Myocyte (in vitro differentiated cells): ENCODE measurements around the gene VTN. TPM values are rescaled to one million over a fixed set of nuclear protein-coding genes. Genes with fewer than 3 reads are reported as not detected.

Source experiments
- DNase-seq: peaks from one replicate; pipeline ENCODE4 v3.0.0-alpha.2; 2012; ENCODE audit warnings: low read depth
- total RNA-seq: library from RNA; depleted of rRNA; stranded (reverse); fragments of >200 nt; gene quantifications from 2 replicates; pipeline ENCODE4 v1.2.3, GENCODE V29; 2014

The VTN gene
- total RNA-seq, 1 donor from 2014 or later = 0.21 TPM

GRCh38 chr17:28368915-28369683 is 1.0 kb downstream of the VTN start:
- no peak for DNase-seq

GRCh38 chr17:28368306-28368831 is 1.7 kb downstream of the VTN start:
- DNase-seq = no peak

- DNase-seq = no peak
Measured at GRCh38 chr17:28367641-28368305, 2.3 kb downstream of the VTN start.

DNA sequence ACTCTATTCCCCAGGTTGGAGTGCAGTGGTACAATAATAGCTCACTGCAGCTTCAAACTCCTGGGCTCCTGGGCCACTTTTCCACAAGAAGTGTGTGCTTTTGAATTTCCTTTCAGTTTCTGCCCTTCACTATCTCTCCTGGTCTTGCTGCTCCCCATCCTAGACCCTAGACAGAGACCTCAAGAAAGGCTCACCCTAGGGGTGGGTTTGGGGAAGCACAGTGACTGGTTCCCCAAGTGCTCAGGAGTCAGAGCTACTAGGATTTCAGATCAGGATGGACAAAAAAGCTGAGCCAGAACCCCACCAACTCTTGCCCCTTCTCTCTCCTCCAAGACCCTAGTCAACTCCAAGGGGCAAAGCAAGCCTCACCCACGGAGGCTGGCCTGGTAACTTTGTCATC is 3.5 kb downstream of the VTN start:
- no peak for DNase-seq

GRCh38 chr17:28365487-28365886 is 4.6 kb downstream of the VTN start:
- DNase-seq = no peak

- no peak for DNase-seq
Measured at GRCh38 chr17:28364665-28365363, 5.3 kb downstream of the VTN start, which contains the start of gene SEBOX. Gene SEBOX (minus strand): TSS chr17:28365199. CDS start chr17:28365151, 48 bp downstream.

DNA sequence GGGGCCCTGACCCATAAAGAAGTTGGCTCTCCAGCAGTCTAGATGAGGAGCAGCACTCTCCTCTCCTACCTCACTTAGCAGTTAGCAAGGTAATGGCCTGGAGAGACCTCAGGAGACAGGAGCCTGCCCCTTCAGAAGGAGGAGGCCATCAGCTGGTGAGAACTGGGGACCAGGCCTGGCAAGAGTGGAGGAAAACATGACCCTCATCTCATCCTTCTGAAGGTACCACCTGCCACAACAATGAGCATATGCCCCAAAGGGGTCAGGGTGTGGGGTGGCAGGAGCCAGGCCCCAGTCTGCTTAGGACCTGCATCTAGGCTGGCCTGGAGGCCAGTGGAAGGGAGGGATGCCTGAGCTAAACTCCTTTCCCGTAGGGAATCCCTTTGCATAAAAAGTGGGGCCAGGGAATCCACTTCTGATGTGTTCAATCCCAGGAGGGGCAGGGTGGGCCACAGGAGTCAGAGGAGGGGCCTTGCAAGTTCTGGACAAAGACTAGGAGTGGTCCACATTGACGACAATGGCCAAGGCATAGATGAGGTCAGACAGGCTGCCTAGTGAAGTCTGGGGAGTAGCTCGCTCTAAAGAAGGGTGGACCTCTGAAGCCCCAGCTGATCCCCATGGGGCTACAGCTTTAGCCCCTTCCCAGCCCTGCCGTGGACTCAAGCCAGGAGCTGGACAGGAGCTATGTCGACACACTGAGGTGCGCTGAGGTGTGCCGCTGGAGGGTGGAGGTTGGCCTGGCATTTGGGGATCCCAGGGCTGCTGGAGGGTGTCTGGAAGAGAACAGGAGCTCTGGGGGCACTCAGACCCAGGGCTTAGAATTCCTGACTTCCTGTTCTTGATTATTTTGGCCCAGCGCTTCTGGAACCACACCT is 6.1 kb downstream of the VTN start:
- no peak for DNase-seq

GRCh38 chr17:28363186-28363585 is 6.9 kb downstream of the VTN start:
- no peak for DNase-seq

DNA sequence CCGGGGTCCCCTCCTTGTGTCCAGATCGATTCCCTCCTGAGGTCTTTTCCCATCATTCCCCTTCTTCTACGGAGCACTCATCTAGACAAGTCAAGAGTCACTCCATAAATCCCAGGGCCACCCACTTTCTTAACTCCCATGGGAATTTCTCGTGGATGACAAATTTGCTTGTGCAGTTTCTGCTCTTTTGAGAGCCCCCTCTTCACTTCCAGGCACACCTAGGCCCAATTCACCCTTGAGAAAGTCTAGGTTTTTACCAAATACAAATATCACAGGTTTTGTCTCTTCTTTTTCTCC is 12.3 kb downstream of the VTN start:
- DNase-seq = no peak

DNA sequence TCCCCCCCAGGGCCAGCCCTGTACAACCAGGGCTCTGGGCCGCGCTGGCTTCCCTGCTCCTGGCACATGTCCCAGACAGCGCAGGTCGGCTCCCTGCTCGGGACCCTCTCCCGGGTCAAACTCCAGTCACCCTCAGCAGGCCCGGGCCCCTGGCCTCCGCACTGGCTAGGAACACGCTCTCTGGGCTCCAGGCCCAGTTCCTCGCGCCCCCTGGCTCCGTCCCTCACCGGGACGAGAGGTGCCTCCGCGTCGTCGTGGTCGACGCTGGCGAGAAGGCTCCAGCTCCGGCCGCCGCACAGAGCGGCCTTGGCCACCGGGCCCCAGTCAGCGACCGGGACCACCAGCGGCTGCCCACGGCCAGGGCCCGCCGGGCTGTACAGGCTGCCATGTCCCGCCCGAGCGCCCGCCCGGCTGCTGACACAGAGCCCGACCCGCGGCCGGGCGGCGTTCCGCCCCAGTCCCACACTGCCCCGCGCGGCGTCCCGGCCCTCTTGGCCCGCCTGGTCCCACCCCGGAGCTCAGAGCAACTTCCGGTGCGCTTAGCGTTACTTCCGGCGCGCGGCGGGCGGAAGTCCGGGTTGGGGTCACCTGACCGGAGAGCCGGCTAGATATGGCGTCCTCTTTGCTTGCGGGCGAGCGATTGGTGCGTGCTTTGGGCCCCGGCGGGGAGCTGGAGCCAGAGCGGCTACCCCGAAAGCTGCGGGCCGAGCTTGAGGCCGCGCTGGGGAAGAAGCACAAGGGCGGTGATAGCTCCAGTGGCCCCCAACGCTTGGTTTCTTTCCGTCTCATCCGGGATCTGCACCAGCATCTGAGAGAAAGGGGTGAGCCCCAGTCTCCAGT is 12.8 kb downstream of the VTN start, which contains the start of gene POLDIP2:
TSS of gene POLDIP2 (minus strand) at position 467 of the 840 bp plus-strand sequence. CDS start at position 388, 79 bp downstream.
- peak; percentile 96 for DNase-seq

GRCh38 chr17:28350271-28350670 is 19.8 kb downstream of the VTN start:
- DNase-seq = no peak

- DNase-seq = no peak
Measured at GRCh38 chr17:28348979-28349378, 21.1 kb downstream of the VTN start.

- peak; percentile 79 for DNase-seq
Measured at GRCh38 chr17:28347261-28347891, 22.7 kb downstream of the VTN start.

GRCh38 chr17:28346746-28347246 is 23.3 kb downstream of the VTN start:
- DNase-seq = no peak

DNA sequence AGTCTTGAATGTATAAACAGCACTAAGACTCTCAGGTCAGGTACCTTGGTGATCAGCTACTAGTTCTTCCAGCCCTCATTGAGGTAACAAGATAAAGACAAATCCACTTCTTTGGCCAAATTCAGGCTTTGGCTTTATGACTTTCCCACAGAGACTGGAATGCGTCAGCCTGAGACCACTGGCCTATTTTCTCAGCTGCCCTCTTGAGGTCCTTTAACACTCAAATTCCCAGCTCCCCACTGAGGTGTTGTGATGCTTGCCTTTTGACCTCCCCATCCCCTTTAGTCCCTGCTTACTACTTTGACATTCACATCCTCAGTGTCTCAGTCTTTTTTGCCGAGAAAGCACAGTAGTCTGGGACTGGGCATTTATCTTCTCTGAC is 23.9 kb downstream of the VTN start:
- peak; percentile 13 for DNase-seq

DNA sequence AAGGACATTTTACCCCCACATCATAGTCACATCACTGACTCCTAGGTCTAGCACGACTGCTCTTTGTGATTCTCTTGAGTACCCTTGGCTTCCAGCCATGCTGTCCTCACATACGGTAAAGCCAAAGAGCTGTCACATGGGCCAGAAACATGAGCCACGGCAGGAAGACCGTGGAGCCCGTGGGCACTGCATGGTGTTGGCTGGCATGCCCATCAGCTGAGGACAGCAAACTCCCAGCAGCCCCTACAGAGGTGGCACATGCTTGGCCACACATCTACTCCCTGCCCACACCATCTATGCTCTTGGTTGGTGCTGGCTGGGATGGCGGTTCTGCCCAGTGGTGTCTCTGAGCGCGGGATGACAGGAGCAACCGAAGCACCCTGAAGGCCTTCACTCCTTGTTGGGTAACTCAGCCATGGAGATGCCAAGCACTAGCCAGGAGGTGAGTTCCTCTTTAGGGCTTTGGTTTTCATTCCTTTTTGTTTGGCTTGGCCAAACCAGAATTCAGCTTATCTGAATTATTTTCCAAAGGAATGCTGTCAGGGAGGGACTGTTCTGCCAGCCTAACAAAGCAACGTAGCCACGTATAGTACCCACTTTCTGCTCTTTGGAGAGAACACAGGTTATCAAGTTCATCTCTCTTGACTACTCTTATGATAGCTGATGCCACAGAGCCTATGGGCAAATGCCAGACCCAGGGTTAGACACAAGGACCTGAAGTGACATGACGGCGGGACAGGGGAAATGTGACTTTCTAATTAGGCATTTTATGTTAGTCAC is 24.5 kb downstream of the VTN start:
- peak; percentile 13 for DNase-seq

DNA sequence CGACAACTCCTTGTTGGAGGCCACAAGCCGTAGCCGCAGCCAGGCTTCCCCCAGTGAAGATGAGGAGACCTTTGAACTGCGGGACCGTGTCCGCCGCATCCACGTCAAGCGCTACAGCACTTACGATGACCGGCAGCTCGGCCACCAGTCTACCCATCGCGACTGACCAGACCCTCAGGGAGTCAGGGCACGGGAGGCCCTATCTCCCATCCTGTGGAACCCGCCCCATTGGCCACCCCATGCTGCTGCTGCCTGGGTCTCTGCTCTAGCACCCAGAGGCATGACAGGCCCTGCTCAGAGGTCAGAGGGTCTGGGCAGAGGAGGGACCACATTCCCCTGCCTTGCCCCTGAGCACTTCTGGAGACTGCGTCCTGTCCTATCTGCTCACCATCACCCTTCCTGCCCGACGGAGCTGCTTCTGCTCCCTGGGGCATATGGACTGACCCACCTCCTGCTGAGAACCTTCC is 25.6 kb downstream of the VTN start:
- DNase-seq = no peak

DNA sequence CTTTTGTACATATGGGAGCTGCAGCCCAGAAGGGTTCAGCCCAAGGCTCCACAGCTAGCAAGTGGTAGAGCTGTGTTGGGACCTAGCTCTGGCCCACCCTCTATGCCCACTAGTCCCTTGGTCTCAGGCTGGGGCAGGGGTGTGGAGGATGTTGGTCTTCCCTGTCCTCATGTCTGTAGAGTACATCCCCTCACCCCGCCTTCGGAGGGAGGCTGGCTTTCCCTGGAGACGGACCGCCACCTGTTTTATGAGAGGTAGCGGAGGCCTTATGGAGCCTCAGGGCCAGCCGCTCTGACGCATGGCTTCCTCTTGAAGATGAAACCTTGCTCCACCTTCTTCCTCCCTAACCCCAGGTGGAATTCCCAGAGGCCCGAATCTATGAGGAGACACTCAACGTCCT is 26.1 kb downstream of the VTN start:
- no peak for DNase-seq
